Lung (tissue), 12 donors: Measurements from ENCODE around the gene SLC5A9. TPM values are rescaled to one million over a fixed set of nuclear protein-coding genes. Genes with fewer than 3 reads are reported as not detected.

ENCODE experiments used
- ATAC-seq: fragments of 200-7000 bp; cut with Tn5 transposase; one replicate; pipeline ENCODE4 v1.9.1; 2020; ENCODE audit warnings: moderate number of reproducible peaks; ENCODE audit not compliant: insufficient read depth, low FRiP score
- DNase-seq, 3 donors: peaks; one replicate each; pipeline ENCODE4 v3.0.0-alpha.2; 2013 to 2017
- H3K27ac ChIP-seq, 2 donors: one replicate each; pipeline ENCODE4 v1.5.1; 2013; ENCODE audit warnings: mild to moderate bottlenecking in 2 of 2, moderate library complexity in 2 of 2, control low read depth in 1 of 2, inconsistent platforms in 1 of 2, low read depth in 1 of 2, low read length in 1 of 2
- H3K27me3 ChIP-seq, 3 donors: one replicate each; pipeline ENCODE4 v1.5.1; 2013; ENCODE audit warnings: low read length in 2 of 3; ENCODE audit not compliant: control insufficient read depth in 3 of 3, insufficient read depth in 3 of 3
- H3K36me3 ChIP-seq, 4 donors: one replicate each; pipeline ENCODE4 v1.5.1; 2013; ENCODE audit warnings: low read length in 4 of 4, mild to moderate bottlenecking in 1 of 4, moderate library complexity in 1 of 4; ENCODE audit not compliant: control insufficient read depth in 4 of 4, insufficient read depth in 4 of 4
- H3K4me1 ChIP-seq, 5 donors: one replicate each; pipeline ENCODE4 v1.5.1; 2013; ENCODE audit warnings: low read length in 5 of 5, mild to moderate bottlenecking in 2 of 5, moderate library complexity in 1 of 5; ENCODE audit not compliant: control insufficient read depth in 5 of 5, insufficient read depth in 5 of 5
- H3K4me3 ChIP-seq: one replicate; pipeline ENCODE4 v1.5.1; 2013; ENCODE audit warnings: mild to moderate bottlenecking, control low read depth, moderate library complexity
- H3K9ac ChIP-seq, 2 donors: one replicate each; pipeline ENCODE4 v1.5.1; 2013; ENCODE audit warnings: low read length in 2 of 2, control low read depth in 1 of 2; ENCODE audit not compliant: insufficient read depth in 1 of 2
- H3K9me3 ChIP-seq, 4 donors: one replicate each; pipeline ENCODE4 v1.5.1; 2013; ENCODE audit warnings: low read length in 3 of 4, mild to moderate bottlenecking in 1 of 4, moderate library complexity in 1 of 4; ENCODE audit not compliant: control insufficient read depth in 4 of 4, insufficient read depth in 3 of 4
- WGBS, 2 donors: extraction: QIAGEN DNeasy Blood & Tissue Kit; methylation state at CpG; one replicate each; pipeline ENCODE4 v1.1.7; 2013; 5-methylcytosine and 5-hydroxymethylcytosine counted together
- polyA plus RNA-seq, 2 donors: library from polyadenylated mRNA; stranded (reverse); fragments of 200-250 nt; gene quantifications; one replicate each; pipeline ENCODE4 v1.2.1, GENCODE V29; 2013
- total RNA-seq, 2 donors: library from RNA; depleted of rRNA in 1 of 2; stranded (reverse); fragments of >200 nt in 1 of 2; gene quantifications; one replicate each; pipeline ENCODE4 v1.2.1, GENCODE V29; 2014 to 2021
- TF ChIP-seq, protein P1 (sequence below): IDR thresholded peaks from 2 replicates; pipeline ENCODE4 v1.5.1; 2012; ENCODE audit warnings: mild to moderate bottlenecking; ENCODE audit errors: control extremely low read depth, extremely low read depth
- donor health status: control.
- donor health status: control.
- donor health status: Bipolar disorder and iron deficiency.
- donor health status: healthy.
- donor health status: DM: yes; HTN: yes; CAD: no.

Gene SLC5A9
- total and polyA plus RNA-seq, 4 donors = 1.4 to 20.3 (median 3.0) TPM

DNA sequence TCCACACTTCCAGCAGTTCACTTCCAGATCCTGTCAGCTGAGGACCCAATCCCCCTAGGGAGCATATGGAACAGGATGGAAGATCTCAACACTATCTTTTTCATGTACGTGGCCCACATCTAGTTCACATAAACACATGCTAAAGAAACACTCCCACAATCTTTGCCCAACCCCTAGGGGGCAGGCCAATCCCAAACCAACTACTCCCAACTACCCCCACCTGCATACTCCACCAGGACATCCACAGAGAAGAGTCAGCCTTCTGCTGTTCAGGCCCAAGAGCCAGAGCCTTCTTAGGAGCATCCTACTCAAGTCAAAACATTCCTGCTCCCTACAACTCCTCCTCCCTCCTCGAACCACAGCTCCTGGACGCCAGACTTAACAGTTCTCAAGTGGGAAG lies 5.6 kb upstream of the SLC5A9 start:
- TF ChIP-seq, protein P1, sequence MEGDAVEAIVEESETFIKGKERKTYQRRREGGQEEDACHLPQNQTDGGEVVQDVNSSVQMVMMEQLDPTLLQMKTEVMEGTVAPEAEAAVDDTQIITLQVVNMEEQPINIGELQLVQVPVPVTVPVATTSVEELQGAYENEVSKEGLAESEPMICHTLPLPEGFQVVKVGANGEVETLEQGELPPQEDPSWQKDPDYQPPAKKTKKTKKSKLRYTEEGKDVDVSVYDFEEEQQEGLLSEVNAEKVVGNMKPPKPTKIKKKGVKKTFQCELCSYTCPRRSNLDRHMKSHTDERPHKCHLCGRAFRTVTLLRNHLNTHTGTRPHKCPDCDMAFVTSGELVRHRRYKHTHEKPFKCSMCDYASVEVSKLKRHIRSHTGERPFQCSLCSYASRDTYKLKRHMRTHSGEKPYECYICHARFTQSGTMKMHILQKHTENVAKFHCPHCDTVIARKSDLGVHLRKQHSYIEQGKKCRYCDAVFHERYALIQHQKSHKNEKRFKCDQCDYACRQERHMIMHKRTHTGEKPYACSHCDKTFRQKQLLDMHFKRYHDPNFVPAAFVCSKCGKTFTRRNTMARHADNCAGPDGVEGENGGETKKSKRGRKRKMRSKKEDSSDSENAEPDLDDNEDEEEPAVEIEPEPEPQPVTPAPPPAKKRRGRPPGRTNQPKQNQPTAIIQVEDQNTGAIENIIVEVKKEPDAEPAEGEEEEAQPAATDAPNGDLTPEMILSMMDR = no peak
- Histone ChIP-seq H3K36me3 (no peaks in the 10 kb centered on the region), H3K9me3 (no peaks in the 10 kb centered on the region), H3K4me3 (no peak overlapping the region), H3K9ac (no peak overlapping the region), H3K4me1 (peaks cover 0 to 4% (median 0%) of the 10 kb centered on the region in 5 donors), H3K27me3 (no peaks in the 10 kb centered on the region), H3K27ac (no peak overlapping the region)
- WGBS, 2 donors = 46 to 60% methylated on average over 3 of the region's 3 CpGs
- no peak for ATAC-seq
- DNase-seq = no peak

DNA sequence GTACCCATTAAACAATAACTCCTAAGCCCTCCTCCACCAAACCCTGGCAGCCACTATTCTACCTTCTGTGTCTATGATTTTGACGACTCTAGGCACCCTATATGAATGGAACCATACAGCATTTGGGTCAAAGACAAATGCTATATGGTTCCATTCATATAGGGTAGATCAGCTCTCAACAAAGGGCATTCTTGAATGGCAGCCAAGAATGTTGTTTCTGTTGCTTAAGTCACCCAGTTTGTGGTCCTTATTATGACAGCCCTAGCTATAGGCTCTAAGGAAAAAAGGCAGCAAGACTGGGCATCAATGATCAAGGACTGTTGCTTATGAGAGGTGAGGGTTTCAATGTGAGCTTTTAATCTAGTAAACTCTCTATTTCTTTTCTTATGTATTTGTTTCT lies 4.7 kb upstream of the SLC5A9 start:
- H3K36me3 ChIP-seq = no peaks in the 10 kb centered on the region
- H3K9me3 ChIP-seq = no peaks in the 10 kb centered on the region
- ATAC-seq = no peak
- peaks cover 0 to 9% (median 0%) of the 10 kb centered on the region in 5 donors for H3K4me1 ChIP-seq
- H3K27ac ChIP-seq = no peak overlapping the region
- DNase-seq = peak in 2 of 3 donors; percentile 40 to 58
- H3K4me3 ChIP-seq = no peak overlapping the region
- TF ChIP-seq, protein P1 = no peak
- no peak overlapping the region for H3K9ac ChIP-seq
- no peaks in the 10 kb centered on the region for H3K27me3 ChIP-seq
- WGBS, 2 donors = 45 to 87% methylated on average over 1 of the region's 1 CpG

DNA sequence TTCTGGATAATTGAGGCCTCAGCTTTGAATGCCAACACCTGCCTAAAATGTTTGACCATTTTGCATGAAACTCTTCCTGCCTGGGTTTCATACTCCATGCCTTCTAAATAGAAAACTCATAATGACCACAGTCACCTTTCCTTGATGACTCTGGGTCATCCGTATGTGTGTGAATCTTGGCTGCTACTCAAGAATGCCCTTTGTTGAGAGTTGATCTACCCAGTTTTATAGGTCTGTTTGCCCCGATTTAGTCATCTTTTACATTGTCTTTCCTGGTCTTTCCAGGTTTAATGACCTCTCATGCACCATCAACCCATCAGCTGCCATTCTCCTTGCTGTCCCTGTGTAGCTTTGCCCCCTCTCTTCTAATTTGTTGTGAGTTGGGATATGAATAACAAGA lies 2.7 kb upstream of the SLC5A9 start:
- H3K36me3 ChIP-seq = no peaks in the 10 kb centered on the region
- no peak overlapping the region for H3K4me3 ChIP-seq
- H3K4me1 ChIP-seq = peaks cover 0 to 9% (median 0%) of the 10 kb centered on the region in 5 donors
- H3K27ac ChIP-seq = no peak overlapping the region
- no peak for ATAC-seq
- no peaks in the 10 kb centered on the region for H3K27me3 ChIP-seq
- H3K9ac ChIP-seq = no peak overlapping the region
- DNase-seq = no peak
- H3K9me3 ChIP-seq = peaks cover 0 to 2% (median 0%) of the 10 kb centered on the region in 4 donors
- 75 to 93% methylated on average over 2 of the region's 2 CpGs for WGBS, 2 donors
- TF ChIP-seq, protein P1 = no peak

DNA sequence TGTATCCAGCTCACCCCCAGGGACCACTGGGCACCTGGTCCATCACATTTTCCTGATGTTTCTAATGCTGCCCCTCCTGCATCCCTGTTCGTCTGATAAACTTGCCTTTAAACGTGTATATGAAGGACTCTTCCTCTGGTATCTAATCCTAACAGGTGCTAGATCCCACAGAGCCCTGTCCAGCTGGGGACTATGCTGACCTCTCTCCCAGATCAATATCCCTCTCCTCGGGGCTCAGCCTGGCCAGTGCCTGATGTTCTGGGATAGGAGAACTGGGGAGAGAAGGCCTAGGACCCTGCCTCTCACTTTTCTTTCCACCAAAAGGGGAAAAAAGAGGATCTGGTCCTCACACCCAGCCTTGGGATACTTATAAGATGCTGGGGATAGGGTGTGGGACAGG lies 1.4 kb upstream of the SLC5A9 start:
- TF ChIP-seq, protein P1 = no peak
- no peaks in the 10 kb centered on the region for H3K36me3 ChIP-seq
- H3K27me3 ChIP-seq = no peaks in the 10 kb centered on the region
- DNase-seq (no peak), ATAC-seq (no peak)
- H3K9me3 ChIP-seq = peaks cover 0 to 2% (median 0%) of the 10 kb centered on the region in 4 donors
- no peak overlapping the region for H3K27ac ChIP-seq
- H3K4me3 ChIP-seq = no peak overlapping the region
- H3K4me1 ChIP-seq = peaks cover 0 to 8% (median 0%) of the 10 kb centered on the region in 5 donors
- no peak overlapping the region for H3K9ac ChIP-seq
- 90 to 91% methylated on average over 3 of the region's 3 CpGs for WGBS, 2 donors
